Measurements from ENCODE around the gene PNLDC1.

- TF ChIP-seq, protein P1, sequence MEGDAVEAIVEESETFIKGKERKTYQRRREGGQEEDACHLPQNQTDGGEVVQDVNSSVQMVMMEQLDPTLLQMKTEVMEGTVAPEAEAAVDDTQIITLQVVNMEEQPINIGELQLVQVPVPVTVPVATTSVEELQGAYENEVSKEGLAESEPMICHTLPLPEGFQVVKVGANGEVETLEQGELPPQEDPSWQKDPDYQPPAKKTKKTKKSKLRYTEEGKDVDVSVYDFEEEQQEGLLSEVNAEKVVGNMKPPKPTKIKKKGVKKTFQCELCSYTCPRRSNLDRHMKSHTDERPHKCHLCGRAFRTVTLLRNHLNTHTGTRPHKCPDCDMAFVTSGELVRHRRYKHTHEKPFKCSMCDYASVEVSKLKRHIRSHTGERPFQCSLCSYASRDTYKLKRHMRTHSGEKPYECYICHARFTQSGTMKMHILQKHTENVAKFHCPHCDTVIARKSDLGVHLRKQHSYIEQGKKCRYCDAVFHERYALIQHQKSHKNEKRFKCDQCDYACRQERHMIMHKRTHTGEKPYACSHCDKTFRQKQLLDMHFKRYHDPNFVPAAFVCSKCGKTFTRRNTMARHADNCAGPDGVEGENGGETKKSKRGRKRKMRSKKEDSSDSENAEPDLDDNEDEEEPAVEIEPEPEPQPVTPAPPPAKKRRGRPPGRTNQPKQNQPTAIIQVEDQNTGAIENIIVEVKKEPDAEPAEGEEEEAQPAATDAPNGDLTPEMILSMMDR (IDR thresholded peaks at IDR 0.05) = no peak
- TF ChIP-seq POLR2A (IDR thresholded peaks at IDR 0.05) = no peak
Measured at GRCh38 chr6:159790956-159791598, 9.0 kb upstream of the PNLDC1 start.

Measured in ovary (tissue), 3 donors.